GM12864 (cell line): Measurements from ENCODE around the gene NAALADL2.

Source experiments
- DNase-seq: peaks from one replicate; pipeline ENCODE4 v3.0.0-alpha.2; 2011; ENCODE audit warnings: low read depth
- H3K4me3 ChIP-seq: 2 replicates; pipeline ENCODE4 v1.5.1; 2011; ENCODE audit warnings: mild to moderate bottlenecking, low read depth, low read length, control low read depth
- CTCF ChIP-seq: IDR thresholded peaks from 2 replicates; pipeline ENCODE4 v1.5.1; 2011; ENCODE audit warnings: low read depth, mild to moderate bottlenecking, moderate library complexity, low read length, control low read depth, inconsistent platforms; ENCODE audit errors: missing control alignments

NAALADL2 gene

DNA sequence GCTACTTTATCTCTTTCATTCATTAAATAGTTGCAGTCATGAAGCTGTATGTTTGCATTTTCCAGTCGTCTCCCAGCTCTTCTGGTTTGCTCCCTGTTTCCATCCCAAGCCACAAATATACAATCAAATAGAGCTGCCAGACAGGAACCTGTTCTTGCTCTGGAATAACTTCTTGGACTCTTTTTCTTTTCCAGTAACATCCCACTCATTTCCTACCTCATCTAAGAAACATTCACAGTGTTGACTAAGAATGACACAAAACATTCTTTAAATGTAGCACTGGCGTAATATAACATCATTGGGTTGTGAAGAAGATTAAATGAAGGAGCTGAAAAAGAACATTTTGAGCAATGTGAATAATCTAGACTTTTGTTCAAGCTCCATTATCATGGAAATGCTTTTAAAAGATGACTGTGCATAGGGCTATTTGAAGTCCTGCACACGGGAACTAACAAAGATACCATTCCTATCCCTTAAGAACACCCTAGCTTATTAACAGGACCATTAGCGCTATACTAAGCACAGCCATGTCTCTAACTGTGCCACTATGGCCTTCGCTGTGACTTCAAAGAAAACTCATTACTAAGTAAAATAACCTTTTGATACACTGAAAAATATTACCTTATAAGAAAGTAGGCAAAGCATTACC, 574.0 kb downstream of the NAALADL2 start:
- TF ChIP-seq CTCF: no peak
- H3K4me3 ChIP-seq: no peak overlapping the region
- DNase-seq: no peak

DNA sequence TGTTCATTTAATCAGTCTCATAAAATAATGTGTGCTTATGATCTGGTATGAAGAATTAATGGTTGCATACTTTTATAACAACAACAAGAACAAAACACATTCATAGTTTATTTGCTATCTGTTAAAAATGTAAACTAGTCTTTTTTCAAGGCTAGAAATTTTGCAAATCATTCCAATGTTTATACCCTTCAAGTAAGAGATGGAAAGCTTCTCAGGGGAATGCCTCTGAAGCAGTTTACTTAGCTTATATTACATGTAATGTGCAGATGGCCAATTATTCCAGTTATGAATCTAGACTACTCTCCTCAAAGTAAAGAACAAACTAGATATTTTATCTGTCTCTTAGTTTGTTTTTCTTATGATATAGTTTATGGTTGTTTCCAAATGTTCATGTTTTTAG, 575.4 kb downstream of the NAALADL2 start:
- no peak for TF ChIP-seq CTCF
- DNase-seq: no peak
- H3K4me3 ChIP-seq: no peak overlapping the region

GRCh38 chr3:175443682-175444081, 584.5 kb downstream of the NAALADL2 start:
- no peak for TF ChIP-seq CTCF
- DNase-seq: no peak
- H3K4me3 ChIP-seq: no peak overlapping the region

- no peak for TF ChIP-seq CTCF
- no peak overlapping the region for H3K4me3 ChIP-seq
- DNase-seq: no peak
These were observed 586.6 kb downstream of the NAALADL2 start for GRCh38 chr3:175445741-175446140.

DNA sequence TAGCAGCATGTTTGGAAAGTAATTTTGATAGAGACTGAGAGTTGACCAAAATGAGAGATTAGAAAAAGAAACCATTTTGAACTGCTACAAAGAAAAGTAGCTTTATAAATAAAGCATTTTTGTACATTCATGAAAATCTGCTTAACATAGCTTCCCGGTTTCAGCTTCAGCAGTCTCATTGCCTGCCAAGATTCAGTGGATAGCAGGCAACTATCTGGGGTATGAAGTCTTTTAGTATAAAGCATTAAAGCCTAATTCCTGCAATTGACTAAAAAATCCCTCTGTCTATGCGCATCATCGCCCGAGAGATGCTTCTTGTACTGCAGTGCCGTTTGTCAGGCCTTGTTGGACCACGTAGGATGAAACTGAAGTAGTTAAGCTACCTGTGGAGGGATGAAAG, 588.4 kb downstream of the NAALADL2 start:
- no peak for DNase-seq
- no peak for TF ChIP-seq CTCF
- no peak overlapping the region for H3K4me3 ChIP-seq

DNA sequence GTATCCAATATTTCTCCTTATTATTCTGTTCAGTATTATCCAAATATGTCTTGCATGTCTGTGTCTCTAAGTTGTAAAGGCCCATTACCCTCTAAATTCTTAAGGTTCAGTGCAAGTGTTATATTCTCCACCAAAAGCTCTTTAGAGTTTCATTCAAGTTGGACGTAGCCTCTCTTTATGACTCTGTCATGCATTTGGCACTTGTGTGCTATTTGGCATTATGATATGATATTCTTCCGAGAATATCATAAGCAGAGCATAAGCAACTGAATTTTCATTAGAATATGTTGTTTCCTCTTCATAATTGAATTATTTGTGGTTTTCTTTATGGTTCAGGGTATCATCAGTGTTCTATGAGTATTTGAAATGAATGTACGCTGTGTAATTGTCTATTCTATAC, 594.2 kb downstream of the NAALADL2 start:
- no peak overlapping the region for H3K4me3 ChIP-seq
- no peak for TF ChIP-seq CTCF
- DNase-seq: no peak

DNA sequence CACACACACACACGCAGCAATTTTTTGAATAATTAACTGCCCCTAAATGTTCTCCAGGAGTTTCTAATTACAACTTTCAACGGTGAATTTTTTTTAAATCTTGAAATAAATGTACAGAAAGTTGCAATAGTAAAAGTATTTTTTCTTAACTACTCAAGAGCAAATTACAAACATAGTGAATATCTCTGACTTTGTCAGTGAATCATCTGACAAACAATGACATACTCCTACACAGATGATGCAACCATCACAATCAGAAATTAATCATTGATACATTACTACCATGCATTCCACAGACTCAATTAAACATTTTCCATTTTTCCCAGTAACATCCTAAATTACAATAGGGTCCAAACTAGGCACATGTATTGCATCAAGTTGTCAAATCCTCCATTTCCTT, 597.3 kb downstream of the NAALADL2 start:
- no peak for DNase-seq
- TF ChIP-seq CTCF: no peak
- no peak overlapping the region for H3K4me3 ChIP-seq
